Activated T-cell treated with anti-CD3 and anti-CD28 coated beads for 48 hours (primary cell): Measurements from ENCODE around the gene DPM3.
"Not testable (repeated sequence)": the region's sequence is repeated elsewhere in the genome, so short reads cannot be mapped to it uniquely, and the experiment has no call there.

Experiments used
- DNase-seq: peaks from one replicate; pipeline ENCODE4 v3.0.0-alpha.2; 2020; ENCODE audit warnings: low read depth

DPM3 gene

GRCh38 chr1:155125511-155125945, 14.8 kb downstream of the DPM3 start:
- no peak for DNase-seq

GRCh38 chr1:155124503-155125463, 15.5 kb downstream of the DPM3 start:
- no peak for DNase-seq

GRCh38 chr1:155123801-155124200, 16.5 kb downstream of the DPM3 start:
- no peak for DNase-seq

- DNase-seq = no peak
Observed at GRCh38 chr1:155122308-155122707, 18.0 kb downstream of the DPM3 start.

GRCh38 chr1:155121249-155121648, 19.1 kb downstream of the DPM3 start:
- no peak for DNase-seq

GRCh38 chr1:155120253-155120652, 20.1 kb downstream of the DPM3 start:
- no peak for DNase-seq

GRCh38 chr1:155118090-155118489, 22.2 kb downstream of the DPM3 start:
- not testable (repeated sequence) for DNase-seq

GRCh38 chr1:155117610-155118009, 22.7 kb downstream of the DPM3 start:
- DNase-seq = no peak

GRCh38 chr1:155116113-155116764, 24.1 kb downstream of the DPM3 start:
- no peak for DNase-seq

- no peak for DNase-seq
Observed at GRCh38 chr1:155113450-155113980, 26.8 kb downstream of the DPM3 start.

GRCh38 chr1:155110826-155111225, 29.5 kb downstream of the DPM3 start:
- DNase-seq = no peak

- DNase-seq = no peak
Observed at GRCh38 chr1:155110381-155110780, 29.9 kb downstream of the DPM3 start.

GRCh38 chr1:155108296-155108695, 32.0 kb downstream of the DPM3 start:
- DNase-seq = no peak

GRCh38 chr1:155107309-155108264, 32.7 kb downstream of the DPM3 start:
- DNase-seq = no peak

- no peak for DNase-seq
Observed at GRCh38 chr1:155106862-155107261, 33.5 kb downstream of the DPM3 start.

- no peak for DNase-seq
Observed at GRCh38 chr1:155105604-155106011, 34.7 kb downstream of the DPM3 start.

GRCh38 chr1:155104605-155105534, 35.5 kb downstream of the DPM3 start:
- no peak for DNase-seq

GRCh38 chr1:155103325-155103724, 37.0 kb downstream of the DPM3 start:
- no peak for DNase-seq

- no peak for DNase-seq
Observed at GRCh38 chr1:155099331-155099730, 41.0 kb downstream of the DPM3 start.

- no peak for DNase-seq
Observed at GRCh38 chr1:155094622-155094948, 45.7 kb downstream of the DPM3 start.
